NCI-H1930 (cell line): ENCODE data around the gene FAM227B.
"Not testable (repeated sequence)": the region's sequence is repeated elsewhere in the genome, so short reads cannot be mapped to it uniquely, and the experiment has no call there.

Experiments
- DNase-seq, 2 experiments: peaks; one replicate each; lab custom pipeline; 2025; lab: John Stamatoyannopoulos, UW

FAM227B gene

DNA sequence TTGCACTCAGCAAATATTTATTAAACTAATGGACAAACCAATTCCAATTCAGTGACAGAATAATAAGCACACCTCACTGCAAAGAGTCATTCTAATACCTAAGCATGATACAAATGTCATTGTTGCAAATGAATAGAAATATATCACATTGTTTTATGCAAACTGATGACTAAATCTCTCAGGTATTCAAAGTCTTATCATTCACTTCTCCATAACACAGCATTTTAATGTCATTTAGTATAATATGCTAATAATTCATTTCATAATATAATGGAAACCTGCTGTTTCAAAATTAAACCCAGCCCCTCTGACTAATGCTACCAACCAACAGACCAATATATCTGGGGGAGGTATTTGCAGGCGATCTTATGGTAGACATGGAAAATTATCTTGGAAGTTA lies 125.8 kb downstream of the FAM227B start:
- DNase-seq, result no peak

- no peak for DNase-seq
These were observed 127.8 kb downstream of the FAM227B start for GRCh38 chr15:49492830-49493229.

DNA sequence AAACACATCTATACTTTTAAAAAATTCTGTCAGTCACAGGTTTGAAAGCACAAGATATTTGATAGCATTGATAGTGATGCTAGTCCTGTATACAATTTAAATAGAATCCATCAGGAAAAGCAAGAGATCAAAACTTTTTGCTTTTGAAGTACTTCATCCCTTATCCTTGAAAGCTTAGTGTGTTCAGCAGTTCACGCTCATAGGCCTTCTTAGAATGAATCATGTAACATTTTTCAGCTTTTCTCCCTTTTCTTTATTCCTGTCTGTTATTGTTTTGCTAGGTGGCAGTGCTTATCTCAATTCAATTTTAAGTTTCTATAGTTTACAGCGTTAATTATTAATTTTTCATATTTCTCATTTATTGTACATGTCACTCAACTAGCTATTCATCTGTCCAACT lies 128.5 kb downstream of the FAM227B start:
- no peak for DNase-seq

- no peak for DNase-seq
These were observed 129.7 kb downstream of the FAM227B start for GRCh38 chr15:49490966-49491365.

DNA sequence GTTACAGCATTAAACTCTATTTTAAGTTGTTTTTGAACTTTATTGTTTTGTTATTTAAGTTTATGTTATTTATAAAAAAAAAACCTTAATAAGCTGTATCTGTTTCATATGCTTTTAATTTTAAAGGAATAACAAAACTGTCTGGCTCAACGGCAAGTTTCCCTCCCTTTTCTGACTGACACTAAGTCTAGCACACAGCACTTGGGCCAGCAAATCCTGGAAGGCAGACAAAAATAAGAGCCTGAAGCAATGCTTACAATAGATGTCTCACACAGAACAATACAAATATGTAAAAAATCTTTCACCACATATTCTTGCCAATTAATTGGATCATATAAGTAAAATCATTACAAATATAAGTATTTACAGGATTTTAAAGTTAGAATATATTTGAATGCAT lies 135.2 kb downstream of the FAM227B start:
- DNase-seq, result not testable (repeated sequence)

DNA sequence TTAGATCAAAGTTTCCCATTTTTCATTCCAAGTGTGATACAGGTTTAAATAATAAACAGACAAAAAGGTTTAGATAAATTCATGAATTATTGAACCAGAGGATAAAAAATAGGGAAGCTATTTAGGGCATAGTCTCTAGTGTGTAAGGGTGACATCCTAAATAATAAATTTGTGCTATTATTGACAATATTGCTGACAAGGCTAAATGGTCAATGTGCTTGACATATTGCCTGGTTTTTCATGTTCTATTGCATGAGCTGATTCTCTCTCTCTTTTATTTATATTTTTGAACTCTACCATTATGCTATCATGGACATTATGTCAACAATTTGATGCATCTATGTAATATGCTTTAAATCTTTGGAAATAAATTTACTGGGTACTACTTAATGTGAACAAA lies 141.6 kb downstream of the FAM227B start:
- not testable (repeated sequence) for DNase-seq

DNA sequence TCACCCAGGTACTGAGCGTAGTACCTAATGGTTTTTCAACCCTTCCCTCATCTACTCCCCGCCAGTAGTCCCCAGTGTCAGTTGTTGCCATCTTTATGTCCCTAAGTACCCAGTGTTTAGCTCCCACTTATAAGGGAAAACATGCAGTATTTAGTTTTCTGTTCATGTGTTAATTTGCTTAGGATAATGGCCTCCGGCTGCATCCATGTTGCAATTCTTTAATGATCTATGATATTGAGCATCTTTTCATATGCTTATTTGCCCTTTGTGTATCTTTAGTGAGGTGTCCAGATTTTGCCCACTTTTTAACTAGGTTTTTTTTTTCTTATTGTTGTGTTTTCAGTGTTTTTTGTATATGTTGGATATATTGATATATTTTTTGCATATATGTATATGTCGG lies 142.6 kb downstream of the FAM227B start:
- not testable (repeated sequence) for DNase-seq

DNA sequence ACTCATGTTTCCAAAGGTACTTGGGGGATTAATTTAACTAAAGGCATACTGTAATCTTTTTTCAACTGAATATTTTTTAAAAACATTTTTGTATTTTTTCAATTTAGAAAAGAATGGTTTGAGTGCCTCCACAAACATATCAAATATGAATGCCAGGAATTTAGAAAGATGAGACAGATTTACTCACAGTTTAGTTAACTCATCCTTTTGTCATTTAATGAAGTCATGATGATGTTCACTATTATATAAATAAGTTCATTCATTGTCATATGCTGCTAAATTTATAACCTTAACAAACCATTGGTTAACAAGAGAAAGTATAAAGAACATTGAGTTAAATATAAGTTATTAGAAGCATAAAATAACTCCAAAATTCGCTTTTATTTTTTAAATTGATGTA lies 147.6 kb downstream of the FAM227B start:
- DNase-seq, result no peak

GRCh38 chr15:49472338-49472737 lies 148.3 kb downstream of the FAM227B start:
- DNase-seq, result no peak

DNA sequence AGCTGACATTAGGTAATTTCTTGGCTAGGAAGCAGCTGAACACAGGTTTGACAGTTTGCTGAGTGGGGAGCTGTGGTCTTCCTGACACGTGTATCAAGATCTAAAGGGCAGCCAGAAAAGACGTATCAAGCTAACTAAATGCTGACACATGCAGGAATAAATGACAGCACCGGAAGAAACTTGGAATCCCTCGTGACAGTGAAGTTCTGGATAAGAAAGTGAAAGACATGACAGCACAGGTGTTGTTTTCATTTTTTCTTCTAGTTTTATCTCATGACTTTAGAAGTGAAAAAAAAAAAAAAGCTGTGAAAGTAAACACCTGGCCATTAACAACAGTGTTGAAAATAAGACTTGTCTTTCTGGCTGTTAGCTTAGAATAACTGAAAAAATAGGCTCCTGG lies 148.9 kb downstream of the FAM227B start:
- DNase-seq, result no peak

- DNase-seq, result not testable (repeated sequence)
These were observed 149.4 kb downstream of the FAM227B start for GRCh38 chr15:49471248-49471647.

- DNase-seq, result no peak
These were observed 152.2 kb downstream of the FAM227B start for GRCh38 chr15:49468481-49468839.

GRCh38 chr15:49467746-49468480 lies 152.7 kb downstream of the FAM227B start:
- DNase-seq, result no peak

DNA sequence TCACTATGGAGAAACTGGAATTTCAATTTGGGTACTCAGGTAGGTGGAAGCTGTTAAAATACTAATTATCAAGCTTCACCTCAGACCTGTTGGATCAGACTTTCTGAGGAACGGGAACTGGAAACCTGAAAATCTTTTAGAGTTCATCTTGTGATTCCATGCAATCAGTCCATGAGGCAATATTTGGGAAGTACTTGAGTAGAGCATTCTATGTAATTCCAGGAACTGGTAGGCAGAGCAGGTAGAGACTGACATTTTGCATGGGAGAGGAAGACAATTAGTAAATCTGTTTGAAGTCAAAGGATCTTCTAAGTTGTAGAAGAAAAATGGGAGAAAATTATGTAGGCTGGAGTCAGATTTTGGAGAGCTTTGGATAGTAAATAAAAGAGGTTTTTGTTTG lies 154.5 kb downstream of the FAM227B start:
- DNase-seq, result no peak

DNA sequence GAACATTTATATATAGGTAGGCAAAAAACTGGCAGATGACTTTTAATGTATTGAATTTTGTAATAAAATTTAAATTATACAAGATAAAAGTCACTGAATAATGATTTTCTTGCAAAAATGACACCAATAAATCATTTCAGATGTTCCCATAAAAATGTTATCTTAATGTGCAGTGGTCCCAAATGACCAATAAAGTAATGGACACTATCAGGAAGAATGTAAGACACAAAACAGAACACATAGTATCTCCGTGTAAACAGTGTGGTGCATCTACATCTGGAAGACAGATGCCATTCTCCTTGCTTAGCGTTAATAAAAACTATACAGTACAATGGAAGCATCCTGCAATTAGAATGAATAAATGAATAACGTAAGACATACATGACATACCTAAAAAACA lies 156.1 kb downstream of the FAM227B start:
- DNase-seq, result no peak

DNA sequence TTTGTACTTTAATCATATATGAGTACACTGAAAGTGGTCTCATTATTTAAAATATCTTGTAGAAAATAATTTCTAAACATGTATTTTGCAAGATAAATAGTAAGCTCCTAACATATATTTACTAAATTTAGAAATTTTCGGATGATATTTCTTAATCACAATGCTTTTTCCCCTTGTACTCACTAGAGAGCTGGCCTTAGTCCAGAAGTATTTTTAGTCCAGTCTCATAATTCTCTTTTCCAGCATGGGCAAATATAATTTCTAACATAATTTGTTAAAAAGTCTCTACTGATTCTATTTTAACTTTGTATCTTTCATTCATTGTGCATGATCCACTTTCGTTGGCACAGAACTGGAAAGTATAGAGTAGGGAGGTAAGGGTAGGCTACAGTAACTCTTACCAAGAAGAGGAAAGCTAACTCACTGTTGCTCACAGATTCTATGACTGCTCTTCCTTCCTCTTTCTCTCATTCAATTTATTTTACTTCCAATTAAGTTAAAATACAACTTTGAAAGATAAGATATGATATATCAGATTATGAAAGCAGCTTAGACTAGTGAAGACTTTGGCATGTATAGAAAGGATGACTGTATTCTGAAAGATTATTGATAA lies 158.3 kb downstream of the FAM227B start:
- no peak for DNase-seq

GRCh38 chr15:49460411-49460941 lies 160.1 kb downstream of the FAM227B start:
- DNase-seq, result no peak

- DNase-seq, result no peak
These were observed 162.5 kb downstream of the FAM227B start for GRCh38 chr15:49458145-49458544.

GRCh38 chr15:49456166-49456565 lies 164.5 kb downstream of the FAM227B start:
- DNase-seq, result no peak

- DNase-seq, result no peak
These were observed 168.0 kb downstream of the FAM227B start for GRCh38 chr15:49452595-49452994.

- no peak for DNase-seq
These were observed 178.8 kb downstream of the FAM227B start for GRCh38 chr15:49441816-49442215.

- DNase-seq, result no peak
These were observed 179.3 kb downstream of the FAM227B start for GRCh38 chr15:49441356-49441755.

- DNase-seq, result no peak
These were observed 180.8 kb downstream of the FAM227B start for GRCh38 chr15:49439678-49440395.
